B cell (primary cell): ENCODE measurements around the gene APOC1. TPM values are rescaled to one million over a fixed set of nuclear protein-coding genes. Genes with fewer than 3 reads are reported as not detected.

ENCODE experiments used
- ATAC-seq: fragments of 200-7000 bp; cut with Tn5 transposase; one replicate; pipeline ENCODE4 v1.10.0; 2021; ENCODE audit warnings: low read depth, mild to moderate bottlenecking, moderate number of reproducible peaks, moderate library complexity
- CTCF ChIA-PET: fragments of 350-600 bp; sonication (Branson Sonifier 250); formaldehyde crosslinking; loops from one replicate; lab custom pipeline; 2021; ENCODE audit warnings: antibody characterized with exemption, inconsistent platforms; lab: Charles Lee
- POLR2A ChIA-PET: fragments of 350-600 bp; sonication (Branson Sonifier 250); formaldehyde crosslinking; loops from one replicate; lab custom pipeline; 2021; ENCODE audit warnings: antibody characterized with exemption; lab: Charles Lee
- DNase-seq: peaks from one replicate; pipeline ENCODE4 v3.0.0; 2013
- H2AFZ ChIP-seq: 2 replicates; pipeline ENCODE4 v1.6.1; 2012; ENCODE audit warnings: mild to moderate bottlenecking, low read depth, low read length; ENCODE audit not compliant: insufficient read depth, poor library complexity, severe bottlenecking
- H3K27ac ChIP-seq, 2 donors: 1 replicate in 1 of 2; 2 replicates in 1 of 2; pipeline ENCODE4 v1.5.1; 2012 to 2013; ENCODE audit warnings: low read length in 2 of 2, mild to moderate bottlenecking in 2 of 2, moderate library complexity in 1 of 2
- H3K27me3 ChIP-seq, 4 experiments: fragments of 200-600 bp in 1 of 4; sonication (generic) in 1 of 4; replicated peaks in 1 of 4; 1 replicate in 2 of 4; 2 replicates in 2 of 4; pipeline versions ENCODE4 v1.6.1 to v1.7.0; 2013 to 2016; ENCODE audit warnings: low read length in 3 of 4, mild to moderate bottlenecking in 2 of 4, mixed read lengths in 1 of 4, moderate library complexity in 1 of 4; ENCODE audit not compliant: insufficient read depth in 4 of 4, control insufficient read depth in 3 of 4; ENCODE audit errors: control extremely low read depth in 1 of 4
- H3K36me3 ChIP-seq, 2 experiments: replicated peaks in 1 of 2; 1 replicate in 1 of 2; 2 replicates in 1 of 2; pipeline versions ENCODE4 v1.6.1 to v1.7.1; 2013; ENCODE audit warnings: low read length in 1 of 2; ENCODE audit not compliant: insufficient read depth in 2 of 2, control insufficient read depth in 1 of 2; ENCODE audit errors: control extremely low read depth in 1 of 2, extremely low read depth in 1 of 2
- H3K4me1 ChIP-seq, 2 donors: fragments of 200-600 bp in 1 of 2; sonication (generic) in 1 of 2; 1 replicate in 1 of 2; 2 replicates in 1 of 2; pipeline versions ENCODE4 v1.5.1 to v1.6.1; 2013 to 2017; ENCODE audit warnings: low read length in 2 of 2; ENCODE audit not compliant: control insufficient read depth in 2 of 2, insufficient read depth in 2 of 2
- H3K4me2 ChIP-seq: replicated peaks from 2 replicates; pipeline ENCODE3; 2012; ENCODE audit warnings: mild to moderate bottlenecking, low read depth, low read length; ENCODE audit not compliant: poor library complexity, severe bottlenecking
- H3K4me3 ChIP-seq, 5 experiments: fragments of 200-600 bp in 1 of 5; sonication (generic) in 1 of 5; 1 replicate in 3 of 5; 2 replicates in 2 of 5; pipeline versions ENCODE4 v1.5.1 to v1.7.0; 2011 to 2016; ENCODE audit warnings: low read length in 4 of 5, mild to moderate bottlenecking in 4 of 5, low read depth in 2 of 5, control low read depth in 1 of 5, moderate library complexity in 1 of 5; ENCODE audit not compliant: insufficient read depth in 1 of 5; ENCODE audit errors: control extremely low read depth in 1 of 5, extremely low read depth in 1 of 5
- H3K79me2 ChIP-seq: fragments of 200-600 bp; sonication (generic); one replicate; pipeline ENCODE4 v1.6.0; 2016; ENCODE audit warnings: low read length; ENCODE audit not compliant: control insufficient read depth, insufficient read depth
- H3K9ac ChIP-seq: fragments of 200-600 bp; sonication (generic); 2 replicates; pipeline ENCODE4 v1.6.1; 2017; ENCODE audit warnings: mild to moderate bottlenecking, low read length, moderate library complexity
- H3K9me3 ChIP-seq, 3 donors: one replicate each; pipeline versions ENCODE4 v1.6.1 to v1.7.1; 2013; ENCODE audit warnings: low read length in 2 of 3; ENCODE audit not compliant: control insufficient read depth in 2 of 3, insufficient read depth in 1 of 3; ENCODE audit errors: control extremely low read depth in 1 of 3
- H4K20me1 ChIP-seq: 2 replicates; pipeline ENCODE4 v1.6.0; 2012; ENCODE audit warnings: mild to moderate bottlenecking, low read length; ENCODE audit not compliant: insufficient read depth, control insufficient read depth, poor library complexity, severe bottlenecking
- H3K27ac Mint-ChIP-seq: one replicate; pipeline ENCODE4 v1.8.0; 2021; ENCODE audit warnings: mixed read lengths
- H3K27me3 Mint-ChIP-seq: one replicate; pipeline ENCODE4 v1.8.0; 2021; ENCODE audit warnings: mixed read lengths
- H3K4me1 Mint-ChIP-seq: one replicate; pipeline ENCODE4 v1.8.0; 2021; ENCODE audit warnings: mixed read lengths
- H3K4me3 Mint-ChIP-seq: one replicate; pipeline ENCODE4 v1.8.0; 2021; ENCODE audit warnings: mixed read lengths
- H3K9me3 Mint-ChIP-seq: one replicate; pipeline ENCODE4 v1.8.0; 2022; ENCODE audit warnings: mixed read lengths; ENCODE audit not compliant: insufficient read depth
- CTCF ChIP-seq: fragments of 200-600 bp; IDR thresholded peaks from one replicate; pipeline ENCODE4 v1.8.0; 2022; ENCODE audit warnings: antibody characterized with exemption, mild to moderate bottlenecking
- EZH2 ChIP-seq: IDR thresholded peaks from 2 replicates; pipeline ENCODE4 v1.6.1; 2012; ENCODE audit warnings: borderline replicate concordance, low read depth, mild to moderate bottlenecking, moderate library complexity, low read length; ENCODE audit not compliant: insufficient read depth, poor library complexity, severe bottlenecking
- WGBS: methylation state at CpG from one replicate; pipeline ENCODE4 v1.1.5; 2013; ENCODE audit warnings: missing lambda C conversion rate; ENCODE audit not compliant: insufficient coverage; 5-methylcytosine and 5-hydroxymethylcytosine counted together
- intact Hi-C: fragments of 100-400 bp; cut with micrococcal nuclease; formaldehyde crosslinking; loops from one replicate; pipeline ENCODE4 v1.10.0; 2022
- polyA plus RNA-seq: library from polyadenylated mRNA; depleted of rRNA; stranded (reverse); fragments of >200 nt; gene quantifications from 2 replicates; pipeline ENCODE4 v1.2.3, GENCODE V29; 2012
- total RNA-seq, 2 donors: library from RNA; stranded (reverse); fragments of 120-200 nt in 1 of 2; gene quantifications; 1 replicate in 1 of 2; 2 replicates in 1 of 2; pipeline versions ENCODE4 v1.2.3 to v1.2.4, GENCODE V29; 2013 to 2022

Gene APOC1
- total and polyA plus RNA-seq, 2 donors (not counting 1 experiment from before 2014, with no cell fraction given), result not detected

- Mint-ChIP-seq H3K27ac (no peak overlapping the region), H3K27me3 (no peaks in the 10 kb centered on the region), H3K4me1 (peaks cover 3% of the 10 kb centered on the region), H3K4me3 (no peak overlapping the region), H3K9me3 (no peaks in the 10 kb centered on the region)
- peaks cover 6 to 49% of the 10 kb centered on the region in 2 experiments for H3K36me3 ChIP-seq
- TF ChIP-seq EZH2, result no peak
- TF ChIP-seq CTCF, result no peak
- H3K4me3 ChIP-seq, result no peak overlapping the region
- ChIA-PET CTCF (no interaction called here), POLR2A (no interaction called here)
- DNase-seq, result no peak
- no peak overlapping the region for H3K27ac ChIP-seq
- peaks cover 30% of the 10 kb centered on the region for H4K20me1 ChIP-seq
- no peaks in the 10 kb centered on the region for H3K27me3 ChIP-seq
- no peak overlapping the region for H2AFZ ChIP-seq
- ATAC-seq, result no peak
- intact Hi-C loops, result no loop called here
- peaks cover 4 to 9% of the 10 kb centered on the region in 2 donors for H3K4me1 ChIP-seq
- H3K9ac ChIP-seq, result no peak overlapping the region
- peaks cover 62% of the 10 kb centered on the region for H3K79me2 ChIP-seq
- H3K9me3 ChIP-seq, result no peaks in the 10 kb centered on the region
- 95% methylated on average over 4 of the region's 4 CpGs for WGBS
- H3K4me2 ChIP-seq, result no peak overlapping the region
Measured at GRCh38 chr19:44968670-44969069, 54.3 kb downstream of the APOC1 start.

Other genes starting within 250 kb of the APOC1 start
- not detected in 2 replicates for gene CEACAM19, start 243.1 kb upstream of the APOC1 start, total RNA-seq
- gene CEACAM19, start 243.1 kb upstream of the APOC1 start, polyA plus RNA-seq, result 0.06 TPM in 1 of 2 replicates, not detected in the other
- not detected in 2 replicates for gene CEACAM16, start 215.5 kb upstream of the APOC1 start, total RNA-seq
- not detected in 2 replicates for gene CEACAM16, start 215.5 kb upstream of the APOC1 start, polyA plus RNA-seq
- 135 and 147 TPM in 2 replicates for gene BCL3, start 165.9 kb upstream of the APOC1 start, total RNA-seq
- 52.3 and 124 TPM in 2 replicates for gene BCL3, start 165.9 kb upstream of the APOC1 start, polyA plus RNA-seq
- gene CBLC, start 136.7 kb upstream of the APOC1 start, total RNA-seq, result not detected in 2 replicates
- gene CBLC, start 136.7 kb upstream of the APOC1 start, polyA plus RNA-seq, result not detected in 2 replicates
- gene BCAM, start 105.5 kb upstream of the APOC1 start, total RNA-seq, result not detected in 2 replicates
- not detected in 2 replicates for gene BCAM, start 105.5 kb upstream of the APOC1 start, polyA plus RNA-seq
- gene NECTIN2, start 68.3 kb upstream of the APOC1 start, total RNA-seq, result 0.32 TPM in 1 of 2 replicates, not detected in the other
- 0.15 and 1.0 TPM in 2 replicates for gene NECTIN2, start 68.3 kb upstream of the APOC1 start, polyA plus RNA-seq
- gene TOMM40, start 23.4 kb upstream of the APOC1 start, total RNA-seq, result 31.1 and 32.5 TPM in 2 replicates
- 25.9 and 30.9 TPM in 2 replicates for gene TOMM40, start 23.4 kb upstream of the APOC1 start, polyA plus RNA-seq
- 0.44 and 0.74 TPM in 2 replicates for gene APOE, start 8.8 kb upstream of the APOC1 start, total RNA-seq
- gene APOE, start 8.8 kb upstream of the APOC1 start, polyA plus RNA-seq, result 2.8 and 5.2 TPM in 2 replicates
- not detected in 2 replicates for gene APOC4, start 27.6 kb downstream of the APOC1 start, total RNA-seq
- not detected in 2 replicates for gene APOC4, start 27.6 kb downstream of the APOC1 start, polyA plus RNA-seq
- gene APOC2, start 31.4 kb downstream of the APOC1 start, total RNA-seq, result not detected in 2 replicates
- not detected in 2 replicates for gene APOC2, start 31.4 kb downstream of the APOC1 start, polyA plus RNA-seq
- 121 and 123 TPM in 2 replicates for gene CLPTM1, start 40.8 kb downstream of the APOC1 start, total RNA-seq
- 129 and 136 TPM in 2 replicates for gene CLPTM1, start 40.8 kb downstream of the APOC1 start, polyA plus RNA-seq
- gene RELB, start 86.9 kb downstream of the APOC1 start, total RNA-seq, result 106 and 111 TPM in 2 replicates
- 63.8 and 85.1 TPM in 2 replicates for gene RELB, start 86.9 kb downstream of the APOC1 start, polyA plus RNA-seq
- 277 and 285 TPM in 2 replicates for gene CLASRP, start 124.4 kb downstream of the APOC1 start, total RNA-seq
- gene CLASRP, start 124.4 kb downstream of the APOC1 start, polyA plus RNA-seq, result 234 and 299 TPM in 2 replicates
- 29.8 and 30.2 TPM in 2 replicates for gene ZNF296, start 161.9 kb downstream of the APOC1 start, total RNA-seq
- 13.3 and 21.9 TPM in 2 replicates for gene ZNF296, start 161.9 kb downstream of the APOC1 start, polyA plus RNA-seq
- 38.2 and 43.0 TPM in 2 replicates for gene GEMIN7, start 164.7 kb downstream of the APOC1 start, total RNA-seq
- 71.9 and 89.4 TPM in 2 replicates for gene GEMIN7, start 164.7 kb downstream of the APOC1 start, polyA plus RNA-seq
- 28.1 and 37.3 TPM in 2 replicates for gene PPP1R37, start 178.6 kb downstream of the APOC1 start, total RNA-seq
- 20.1 and 20.7 TPM in 2 replicates for gene PPP1R37, start 178.6 kb downstream of the APOC1 start, polyA plus RNA-seq
- 0.27 TPM in 1 of 2 replicates, not detected in the other for gene NKPD1, start 246.4 kb downstream of the APOC1 start, total RNA-seq
- gene NKPD1, start 246.4 kb downstream of the APOC1 start, polyA plus RNA-seq, result 0.36 and 1.0 TPM in 2 replicates